Fibroblast of villous mesenchyme (primary cell): ENCODE results near the gene SVOP. TPM values are rescaled to one million over a fixed set of nuclear protein-coding genes. Genes with fewer than 3 reads are reported as not detected.

Source experiments
- DNase-seq: peaks from one replicate; pipeline ENCODE4 v3.0.0-alpha.2; 2010; ENCODE audit warnings: low read depth
- H3K4me3 ChIP-seq: 2 replicates; pipeline ENCODE4 v1.5.1; 2011; ENCODE audit warnings: low read depth, mild to moderate bottlenecking, low read length
- CTCF ChIP-seq: IDR thresholded peaks from 2 replicates; pipeline ENCODE4 v1.5.1; 2012; ENCODE audit warnings: low read depth, mild to moderate bottlenecking, low read length; ENCODE audit not compliant: insufficient read depth
- total RNA-seq: library from RNA; depleted of rRNA; stranded (reverse); fragments of >200 nt; gene quantifications from 2 replicates; pipeline ENCODE4 v1.2.3, GENCODE V29; 2012

Gene SVOP
- total RNA-seq, 1 donor: not detected

- H3K4me3 ChIP-seq: no peak overlapping the region
- DNase-seq: no peak
- TF ChIP-seq CTCF: no peak
Observed at GRCh38 chr12:108930756-108931155, 90.1 kb downstream of the SVOP start.

GRCh38 chr12:108930155-108930554 is 90.7 kb downstream of the SVOP start:
- DNase-seq: no peak
- no peak for TF ChIP-seq CTCF
- H3K4me3 ChIP-seq: no peak overlapping the region

GRCh38 chr12:108928695-108929094 is 92.2 kb downstream of the SVOP start:
- TF ChIP-seq CTCF: no peak
- H3K4me3 ChIP-seq: no peak overlapping the region
- DNase-seq: no peak

GRCh38 chr12:108922918-108923317 is 98.0 kb downstream of the SVOP start:
- H3K4me3 ChIP-seq: no peak overlapping the region
- DNase-seq: no peak
- no peak for TF ChIP-seq CTCF

- H3K4me3 ChIP-seq: no peak overlapping the region
- TF ChIP-seq CTCF: no peak
- DNase-seq: no peak
Observed at GRCh38 chr12:108921946-108922345, 98.9 kb downstream of the SVOP start.

- no peak for DNase-seq
- no peak for TF ChIP-seq CTCF
- H3K4me3 ChIP-seq: no peak overlapping the region
Observed at GRCh38 chr12:108918960-108919642, 101.8 kb downstream of the SVOP start.

GRCh38 chr12:108918206-108918605 is 102.7 kb downstream of the SVOP start:
- no peak for DNase-seq
- TF ChIP-seq CTCF: no peak
- H3K4me3 ChIP-seq: no peak overlapping the region
